Mucosa of rectum (tissue), 2 donors: ENCODE data around the gene GGN.

Experiments
- H3K27ac ChIP-seq, 2 donors: one replicate each; pipeline ENCODE4 v1.7.0; 2013; ENCODE audit warnings: inconsistent platforms in 2 of 2, low read depth in 2 of 2, low read length in 2 of 2
- H3K27me3 ChIP-seq, 2 donors: one replicate each; pipeline ENCODE4 v1.7.0; 2013; ENCODE audit warnings: low read length in 2 of 2; ENCODE audit not compliant: control insufficient read depth in 2 of 2, insufficient read depth in 2 of 2
- H3K36me3 ChIP-seq, 2 donors: one replicate each; pipeline ENCODE4 v1.7.0; 2013; ENCODE audit warnings: low read length in 2 of 2; ENCODE audit not compliant: control insufficient read depth in 2 of 2, insufficient read depth in 2 of 2
- H3K4me1 ChIP-seq, 2 donors: one replicate each; pipeline ENCODE4 v1.7.0; 2013; ENCODE audit warnings: low read length in 2 of 2, mild to moderate bottlenecking in 1 of 2; ENCODE audit not compliant: control insufficient read depth in 2 of 2, insufficient read depth in 2 of 2
- H3K4me3 ChIP-seq, 2 donors: one replicate each; pipeline ENCODE4 v1.7.0; 2013; ENCODE audit warnings: low read length in 2 of 2
- H3K9ac ChIP-seq, 2 donors: one replicate each; pipeline ENCODE4 v1.7.0; 2013; ENCODE audit warnings: low read length in 2 of 2, low read depth in 1 of 2, mild to moderate bottlenecking in 1 of 2
- H3K9me3 ChIP-seq, 2 donors: one replicate each; pipeline ENCODE4 v1.7.0; 2013; ENCODE audit warnings: low read length in 2 of 2; ENCODE audit not compliant: control insufficient read depth in 2 of 2
- donor health status: healthy.
- donor health status: Normal muscosa, but diverticular disease.

Gene GGN

GRCh38 chr19:38425810-38426466 is 38.1 kb upstream of the GGN start, which contains the start of gene RASGRP4:
Gene RASGRP4 (minus strand): TSS chr19:38426219. CDS start chr19:38426091, 128 bp downstream.
- Histone ChIP-seq H3K4me1 (no peaks in the 10 kb centered on the region), H3K27ac (peak within 1 kb of the TSS in 1 of 2 donors; percentile 16), H3K9ac (peak within 1 kb of the TSS in 1 of 2 donors; percentile 6), H3K9me3 (no peaks in the 10 kb centered on the region), H3K36me3 (no peaks in the 10 kb centered on the region), H3K27me3 (peaks cover 0 to 5% of the 10 kb centered on the region in 2 donors), H3K4me3 (peak within 1 kb of the TSS; percentile 3 to 48)

DNA sequence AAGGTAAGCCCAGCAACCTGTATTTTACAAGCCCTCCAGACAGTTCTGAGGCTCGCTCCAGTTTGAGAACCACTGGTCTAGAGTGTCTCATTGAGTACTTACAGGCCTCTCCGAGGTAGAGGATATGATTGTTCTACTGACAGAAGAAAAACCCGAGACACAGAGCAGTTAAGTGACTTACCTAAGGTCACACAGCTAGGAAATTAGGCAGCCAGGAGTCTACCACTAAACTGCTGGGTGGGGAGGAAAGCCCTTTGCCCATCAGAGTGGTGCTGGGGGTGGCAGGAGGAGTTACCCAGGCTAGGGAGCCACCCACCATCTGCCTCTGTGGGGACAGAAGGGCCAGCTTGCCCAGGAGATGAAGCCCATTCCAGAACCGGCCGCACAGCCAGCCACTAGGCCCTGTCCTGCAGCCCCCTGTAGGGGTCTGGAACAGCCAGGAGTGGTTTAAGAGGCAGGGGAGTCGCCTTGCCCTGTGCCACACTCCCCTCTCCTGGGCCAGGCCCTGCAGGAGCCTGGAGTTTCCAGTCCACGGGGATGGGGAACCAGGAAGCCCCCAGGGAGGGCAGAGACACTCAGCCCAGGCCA is 37.5 kb upstream of the GGN start:
- Histone ChIP-seq H3K27me3 (peaks cover 0 to 6% of the 10 kb centered on the region in 2 donors), H3K4me1 (no peaks in the 10 kb centered on the region), H3K27ac (peak overlapping the region in 1 of 2 donors; percentile 16), H3K9ac (peak overlapping the region in 1 of 2 donors; percentile 6), H3K4me3 (peak overlapping the region; percentile 3 to 48), H3K36me3 (no peaks in the 10 kb centered on the region), H3K9me3 (no peaks in the 10 kb centered on the region)

DNA sequence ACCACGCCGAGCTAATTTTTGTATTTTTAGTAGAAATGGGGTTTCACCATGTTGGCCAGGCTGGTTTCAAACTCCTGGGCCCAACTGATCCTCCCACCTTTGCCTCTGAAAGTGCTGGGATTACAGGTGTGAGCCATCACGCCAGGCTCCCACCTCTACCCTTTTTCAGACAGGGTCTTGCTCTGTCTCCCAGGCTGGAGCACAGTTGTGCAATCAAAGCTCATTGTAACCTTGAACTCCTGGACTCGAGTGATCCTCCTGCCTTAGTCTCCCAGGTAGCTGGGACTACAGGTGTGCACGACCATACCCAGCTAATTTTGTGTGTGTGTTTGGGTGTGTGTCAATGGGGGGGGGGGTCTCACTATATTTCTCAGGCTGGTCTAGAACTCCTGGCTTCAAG is 36.4 kb upstream of the GGN start:
- Histone ChIP-seq H3K27me3 (peaks cover 0 to 3% of the 10 kb centered on the region in 2 donors), H3K4me1 (no peaks in the 10 kb centered on the region), H3K4me3 (no peak overlapping the region), H3K36me3 (no peaks in the 10 kb centered on the region), H3K27ac (no peak overlapping the region), H3K9me3 (no peaks in the 10 kb centered on the region), H3K9ac (no peak overlapping the region)

- Histone ChIP-seq H3K9ac (no peak overlapping the region), H3K27me3 (peaks cover 0 to 4% of the 10 kb centered on the region in 2 donors), H3K4me3 (no peak overlapping the region), H3K4me1 (peaks cover 5 to 7% of the 10 kb centered on the region in 2 donors), H3K27ac (no peak overlapping the region), H3K9me3 (no peaks in the 10 kb centered on the region), H3K36me3 (no peaks in the 10 kb centered on the region)
Observed at GRCh38 chr19:38422438-38422837, 34.6 kb upstream of the GGN start.

DNA sequence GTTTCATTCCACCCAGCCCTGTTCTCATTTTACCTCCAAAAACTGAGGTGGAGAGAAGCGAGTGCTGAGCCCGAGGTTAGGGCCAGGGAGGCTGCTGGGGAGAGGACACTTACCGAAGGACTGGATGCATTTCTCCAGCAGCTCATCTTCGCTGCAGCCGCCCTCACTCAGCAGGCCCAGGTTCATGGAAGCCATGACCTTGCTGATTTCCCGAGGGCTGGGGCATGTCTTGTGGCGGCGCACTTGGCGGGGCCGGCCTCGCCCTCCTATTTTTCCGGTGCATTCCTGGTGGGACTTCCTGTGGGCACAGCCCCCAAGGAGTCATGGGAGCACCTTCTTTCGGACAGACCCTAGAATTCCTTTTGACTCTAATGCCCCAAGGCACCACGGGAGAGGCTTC is 34.0 kb upstream of the GGN start:
- H3K36me3 ChIP-seq = no peaks in the 10 kb centered on the region
- H3K4me3 ChIP-seq = no peak overlapping the region
- H3K9me3 ChIP-seq = no peaks in the 10 kb centered on the region
- H3K27ac ChIP-seq = no peak overlapping the region
- H3K4me1 ChIP-seq = peaks cover 6 to 7% of the 10 kb centered on the region in 2 donors
- H3K27me3 ChIP-seq = peaks cover 0 to 4% of the 10 kb centered on the region in 2 donors
- H3K9ac ChIP-seq = no peak overlapping the region

DNA sequence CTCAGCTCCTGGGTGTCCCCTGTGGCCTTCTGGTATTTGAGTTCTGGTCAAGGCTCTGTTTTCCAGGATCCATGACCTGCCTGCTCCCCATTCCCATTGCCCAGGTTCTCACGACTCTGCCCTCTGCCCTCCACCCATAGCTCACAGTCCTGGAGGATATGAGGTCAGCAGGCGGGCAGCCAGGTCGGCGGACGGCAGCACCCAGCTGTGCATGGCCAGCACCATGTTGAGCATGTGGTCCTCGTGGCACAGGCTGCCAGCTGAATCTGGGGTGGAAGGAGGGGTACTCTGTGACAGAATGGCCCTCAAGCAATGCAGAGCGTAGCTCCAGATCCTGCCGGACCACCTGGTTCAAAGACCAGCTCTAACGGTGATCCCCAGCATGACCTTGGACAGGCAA is 33.1 kb upstream of the GGN start:
- H3K27ac ChIP-seq = no peak overlapping the region

DNA sequence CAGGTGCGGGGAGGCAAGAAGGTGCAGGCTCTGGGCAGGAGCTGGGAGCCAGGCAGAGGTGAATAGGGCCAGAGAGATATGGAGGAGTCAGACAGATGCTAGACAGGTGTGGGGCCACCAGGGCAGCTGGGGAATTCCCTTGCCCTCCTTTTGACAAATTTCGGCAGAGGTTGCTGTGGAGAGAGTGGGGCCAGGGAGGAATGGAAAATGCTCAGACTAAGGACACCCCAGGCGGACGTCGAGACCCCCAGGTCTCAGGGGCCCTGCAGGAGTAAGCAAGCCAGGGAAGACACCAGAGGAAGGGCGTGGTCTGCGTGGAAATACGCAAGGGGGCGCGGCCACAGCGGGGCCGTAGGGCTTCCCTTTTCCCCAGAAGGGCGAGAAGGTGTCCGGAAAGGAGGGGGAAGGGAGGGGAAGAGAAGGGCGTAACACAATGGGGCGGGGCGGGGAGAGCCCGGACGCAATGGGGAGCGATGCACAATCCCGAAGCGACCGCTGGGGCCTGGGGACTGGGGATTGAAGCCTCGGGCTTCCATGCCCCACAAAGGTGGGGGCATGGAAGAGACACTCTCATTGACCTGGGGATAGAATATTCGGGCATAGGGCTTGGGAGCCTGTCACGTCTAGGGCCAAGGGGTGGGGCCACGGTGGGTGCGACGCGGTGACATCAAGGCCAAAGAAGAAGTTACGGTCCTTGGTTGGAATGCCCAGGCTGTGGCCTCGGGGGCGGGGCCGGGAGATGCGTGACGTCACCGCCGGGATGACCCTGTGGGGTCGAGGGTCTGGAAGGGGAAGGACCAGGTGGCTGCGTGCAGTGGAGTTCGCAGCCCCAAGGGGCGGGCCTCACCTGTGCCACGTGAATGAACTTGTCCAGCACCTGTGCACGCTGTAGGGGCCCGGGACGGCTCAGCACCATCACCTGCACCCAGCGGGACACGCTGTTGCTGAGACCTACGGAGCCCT is 30.0 kb upstream of the GGN start:
- no peak overlapping the region for H3K9ac ChIP-seq
- peaks cover 6 to 7% of the 10 kb centered on the region in 2 donors for H3K4me1 ChIP-seq
- peak overlapping the region in 1 of 2 donors; percentile 52 for H3K4me3 ChIP-seq
- peaks cover 0 to 4% of the 10 kb centered on the region in 2 donors for H3K27me3 ChIP-seq
- no peaks in the 10 kb centered on the region for H3K36me3 ChIP-seq
- H3K9me3 ChIP-seq = no peaks in the 10 kb centered on the region
- no peak overlapping the region for H3K27ac ChIP-seq

More for the DNA sequence above, 33.1 kb upstream of the GGN start:
- H3K27me3 ChIP-seq = peaks cover 0 to 4% of the 10 kb centered on the region in 2 donors
- peaks cover 6 to 7% of the 10 kb centered on the region in 2 donors for H3K4me1 ChIP-seq
- H3K9ac ChIP-seq = no peak overlapping the region
- no peaks in the 10 kb centered on the region for H3K9me3 ChIP-seq
- no peak overlapping the region for H3K4me3 ChIP-seq
- H3K36me3 ChIP-seq = no peaks in the 10 kb centered on the region

- H3K9ac ChIP-seq = no peak overlapping the region
- peaks cover 0 to 4% of the 10 kb centered on the region in 2 donors for H3K27me3 ChIP-seq
- no peak overlapping the region for H3K4me3 ChIP-seq
- H3K36me3 ChIP-seq = no peaks in the 10 kb centered on the region
- H3K9me3 ChIP-seq = no peaks in the 10 kb centered on the region
- H3K4me1 ChIP-seq = peaks cover 6 to 7% of the 10 kb centered on the region in 2 donors
- H3K27ac ChIP-seq = no peak overlapping the region
Observed at GRCh38 chr19:38417146-38417543, 29.3 kb upstream of the GGN start.

DNA sequence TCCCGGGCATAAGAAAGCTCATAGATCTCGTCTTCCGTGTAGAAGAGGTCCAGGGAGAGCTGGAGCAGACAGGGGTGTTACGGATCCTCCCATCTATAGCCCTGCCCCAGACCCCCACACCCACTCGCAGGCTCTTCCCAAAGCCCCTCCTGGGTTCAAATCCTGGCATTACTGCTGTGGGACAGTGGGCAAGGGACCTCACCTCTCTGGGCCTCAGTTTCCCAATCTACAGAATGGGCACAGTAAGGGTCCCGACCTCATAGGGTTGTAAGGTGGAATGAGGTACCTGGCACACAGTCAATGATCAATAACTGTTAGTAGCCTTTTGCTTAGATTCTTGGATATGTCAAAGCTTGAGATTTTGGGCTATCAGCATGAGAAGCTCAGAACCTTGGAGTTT is 25.6 kb upstream of the GGN start:
- no peaks in the 10 kb centered on the region for H3K9me3 ChIP-seq
- peaks cover 6% of the 10 kb centered on the region in 2 donors for H3K4me1 ChIP-seq
- H3K27me3 ChIP-seq = peaks cover 0 to 2% of the 10 kb centered on the region in 2 donors
- no peak overlapping the region for H3K4me3 ChIP-seq
- no peak overlapping the region for H3K27ac ChIP-seq
- no peak overlapping the region for H3K9ac ChIP-seq
- H3K36me3 ChIP-seq = peaks cover 0 to 1% of the 10 kb centered on the region in 2 donors
